GM21423 (cell line): ENCODE data around the gene RGCC.
A peak's percentile ranks its signal among the peaks of the same experiment; 100 is the strongest.

ENCODE experiments used
- ATAC-seq: cut with Tn5 transposase; IDR thresholded peaks from one replicate; pipeline ENCODE4 v1.9.1; 2021; ENCODE audit warnings: mild to moderate bottlenecking, moderate library complexity; ENCODE audit not compliant: unreplicated experiment

Gene RGCC

DNA sequence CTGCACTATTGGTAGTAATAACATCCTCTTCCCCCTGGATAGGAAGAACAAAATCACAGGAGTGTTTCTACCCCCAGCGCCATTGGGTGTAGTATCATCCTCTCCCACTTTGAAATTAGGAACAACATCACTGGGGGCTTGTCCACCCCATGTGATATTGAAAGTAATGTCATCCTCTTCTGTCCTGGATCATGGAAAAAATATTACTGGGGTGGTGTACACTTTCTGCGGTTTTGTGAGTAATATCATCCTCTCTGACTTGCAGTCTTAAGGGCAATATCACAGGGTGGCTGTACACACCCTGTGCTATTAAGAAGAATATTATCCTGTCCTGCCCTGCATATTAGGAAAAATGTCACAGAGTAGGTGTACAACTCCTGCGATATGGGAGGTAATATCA lies 4.9 kb upstream of the RGCC start:
- no peak for ATAC-seq

DNA sequence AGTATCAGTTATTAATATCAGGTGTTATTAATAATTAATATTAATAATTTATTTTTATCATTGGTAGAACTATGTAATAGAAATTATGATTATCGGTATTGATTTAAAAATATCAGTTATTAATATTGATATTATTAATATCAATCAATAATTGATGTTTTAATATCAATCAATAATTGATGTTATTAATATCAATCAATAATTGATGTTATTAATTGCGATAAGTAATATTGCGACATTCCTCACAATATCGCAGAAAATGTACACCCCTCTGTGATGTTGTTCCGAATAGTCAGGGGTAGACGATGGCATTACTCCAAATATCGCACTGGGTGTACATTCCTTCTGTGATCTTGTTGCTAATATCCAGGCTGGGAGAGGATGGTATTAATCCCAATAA lies 3.7 kb upstream of the RGCC start:
- no peak for ATAC-seq

DNA sequence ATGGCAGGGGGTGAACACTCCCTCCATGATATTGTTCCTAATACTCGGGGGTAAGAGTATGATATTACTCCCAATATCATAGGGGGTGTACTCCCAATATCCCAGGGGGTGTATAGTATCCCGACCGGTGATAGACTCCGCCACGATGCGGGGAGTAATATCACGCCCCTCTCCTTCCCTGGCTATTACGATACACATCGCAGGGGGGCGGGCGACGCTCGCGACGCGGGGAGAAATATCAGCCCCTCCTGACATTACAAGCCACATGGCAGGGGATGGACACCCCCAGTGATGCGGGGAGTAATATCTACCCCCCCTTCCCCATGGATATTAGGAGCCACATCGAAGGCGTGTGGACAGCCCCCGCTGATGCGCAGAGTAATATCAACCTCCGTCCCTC lies 3.2 kb upstream of the RGCC start:
- no peak for ATAC-seq

DNA sequence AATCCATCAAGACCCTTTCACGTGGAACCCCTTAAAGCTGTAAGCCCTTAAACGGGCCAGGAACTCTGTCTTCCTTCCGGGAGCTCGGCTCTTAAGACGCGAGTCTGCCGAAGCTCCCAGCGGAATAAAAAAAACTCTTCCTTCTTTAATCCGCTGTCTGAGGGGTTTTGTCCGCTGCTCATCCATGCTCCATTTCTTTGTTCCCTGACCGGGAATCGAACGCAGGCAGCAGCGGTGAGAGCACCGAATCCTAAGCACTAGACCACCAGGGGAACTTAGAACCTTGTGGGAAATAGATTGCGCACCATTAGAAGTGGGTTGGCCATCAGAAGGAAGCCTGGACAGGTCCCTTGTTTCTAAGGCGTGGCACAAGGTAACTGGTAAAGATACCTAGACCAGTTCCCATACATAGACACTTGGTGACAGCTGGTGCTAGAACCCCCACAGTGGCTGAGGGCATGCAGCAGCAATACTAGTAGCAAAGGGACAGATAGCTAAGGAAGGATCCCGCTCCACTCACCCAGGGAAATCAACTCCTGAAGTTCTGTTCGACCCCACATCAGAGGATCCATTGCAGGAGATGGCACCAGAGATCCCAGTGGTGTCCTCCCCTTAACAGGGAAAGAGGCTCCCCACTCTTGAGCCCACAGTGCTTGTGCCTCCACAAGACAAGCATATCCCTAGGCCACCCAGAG lies 1.5 kb upstream of the RGCC start:
- no peak for ATAC-seq

DNA sequence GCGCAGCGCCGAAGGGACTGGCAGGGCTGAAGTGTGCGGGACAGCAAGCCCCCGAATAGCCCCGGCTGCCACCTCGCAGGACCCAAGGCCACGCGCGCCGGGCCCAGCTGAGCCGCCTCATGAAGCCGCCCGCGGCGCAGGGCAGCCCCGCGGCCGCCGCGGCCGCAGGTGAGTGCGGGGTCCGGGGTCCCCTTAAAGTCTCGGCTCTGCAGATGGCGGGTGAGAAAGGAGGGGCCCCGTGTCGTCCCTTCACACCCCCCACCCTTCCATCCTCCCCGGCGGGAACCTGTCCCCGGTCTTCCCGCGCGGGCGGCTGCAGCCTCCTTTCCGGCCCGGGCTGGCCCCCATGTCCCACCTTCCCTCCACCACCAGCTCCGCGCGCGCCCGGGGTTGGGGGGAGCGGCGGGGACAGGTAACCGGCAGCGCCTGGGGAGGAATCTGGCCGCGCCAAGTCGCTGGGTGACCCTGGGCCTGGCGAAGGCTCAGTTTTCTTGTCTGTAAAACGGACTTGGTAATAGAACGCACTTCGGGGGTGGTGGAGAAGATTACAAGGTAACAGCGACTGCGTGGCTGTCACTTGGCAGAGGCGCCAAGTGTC lies 338 bp downstream of the RGCC start:
- ATAC-seq, result peak; percentile 21

DNA sequence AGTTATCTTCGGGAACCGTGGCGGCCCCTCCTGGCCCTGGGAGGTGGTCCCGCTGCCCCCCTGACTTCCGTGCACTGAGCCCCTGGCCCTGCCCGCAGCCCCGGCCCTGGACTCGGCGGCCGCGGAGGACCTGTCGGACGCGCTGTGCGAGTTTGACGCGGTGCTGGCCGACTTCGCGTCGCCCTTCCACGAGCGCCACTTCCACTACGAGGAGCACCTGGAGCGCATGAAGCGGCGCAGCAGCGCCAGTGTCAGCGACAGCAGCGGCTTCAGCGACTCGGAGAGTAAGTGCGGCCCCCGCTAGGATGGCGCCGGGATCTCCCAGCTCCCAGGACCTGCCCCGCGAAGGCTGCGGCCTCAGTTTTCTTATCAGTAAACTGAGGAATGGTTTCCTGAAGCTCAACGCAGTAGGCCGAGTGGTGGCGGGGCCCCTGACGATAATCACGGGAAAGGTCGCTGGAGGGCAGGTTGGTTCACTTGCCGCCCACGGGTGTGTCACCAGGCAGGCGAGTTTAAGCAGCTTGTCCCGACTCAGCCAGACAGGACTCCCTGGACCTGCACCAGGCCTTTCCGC lies 924 bp downstream of the RGCC start:
- peak; percentile 15 for ATAC-seq

DNA sequence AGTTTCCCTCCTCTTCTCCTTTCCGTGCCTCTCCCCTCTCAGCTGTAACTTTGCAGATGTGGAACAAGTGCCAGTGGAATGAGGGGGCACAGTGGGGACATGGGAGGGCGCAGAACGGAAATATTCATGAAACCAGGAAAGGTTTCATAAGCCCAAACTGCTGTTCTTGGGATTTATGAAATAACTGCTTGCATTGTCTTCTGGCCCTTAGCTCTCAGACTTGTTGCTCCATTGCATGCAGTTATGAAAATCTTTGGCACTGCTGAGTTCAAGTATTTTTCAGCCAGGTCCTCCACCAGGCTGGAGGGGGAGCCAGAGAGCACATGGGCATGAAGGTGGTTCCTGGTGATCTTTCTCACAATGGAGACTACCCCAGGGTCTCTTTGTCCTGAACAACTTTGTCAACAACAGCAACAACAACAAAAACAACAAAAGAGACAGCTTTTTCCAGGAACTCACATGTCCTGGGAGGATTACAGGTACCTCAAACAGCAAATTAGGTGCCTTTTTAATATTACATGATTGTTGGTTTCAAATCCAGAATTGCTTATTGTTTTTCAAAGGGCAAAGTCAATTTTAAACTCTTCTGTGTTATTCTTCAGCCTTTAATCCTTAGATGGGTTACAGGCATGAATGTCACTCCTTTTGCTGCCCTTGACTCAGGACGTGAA lies 1.5 kb downstream of the RGCC start:
- ATAC-seq, result no peak

DNA sequence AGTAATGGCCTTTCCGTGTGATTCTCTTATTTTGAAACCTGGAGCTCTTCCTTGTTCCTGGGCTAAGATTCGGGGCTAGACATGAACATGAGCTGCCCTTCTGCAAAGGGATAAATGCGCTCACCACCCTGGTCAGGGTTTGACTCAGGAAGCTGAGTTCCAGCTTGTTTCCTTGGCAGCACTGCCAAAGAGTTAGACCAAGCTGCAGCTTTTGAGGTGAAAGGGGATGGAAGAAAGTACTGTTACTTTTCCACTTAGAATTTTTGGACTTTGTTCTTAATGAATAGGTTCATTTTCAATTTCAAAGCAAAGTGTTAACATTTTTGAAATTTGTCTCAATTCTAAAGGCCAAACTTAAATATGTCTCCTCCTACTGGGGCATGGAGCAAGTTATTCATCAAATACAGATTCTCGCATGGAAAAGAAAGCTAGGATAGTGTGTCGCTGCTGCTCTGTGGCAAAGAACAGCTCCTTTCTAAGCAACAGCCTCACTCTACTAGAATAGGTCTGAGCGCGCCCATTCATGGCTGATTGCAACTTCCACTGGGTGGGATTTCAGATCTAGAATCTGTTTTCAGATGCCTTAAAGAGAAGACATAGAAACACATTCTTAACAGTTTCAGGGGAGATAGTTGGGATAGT lies 2.2 kb downstream of the RGCC start:
- ATAC-seq, result no peak

DNA sequence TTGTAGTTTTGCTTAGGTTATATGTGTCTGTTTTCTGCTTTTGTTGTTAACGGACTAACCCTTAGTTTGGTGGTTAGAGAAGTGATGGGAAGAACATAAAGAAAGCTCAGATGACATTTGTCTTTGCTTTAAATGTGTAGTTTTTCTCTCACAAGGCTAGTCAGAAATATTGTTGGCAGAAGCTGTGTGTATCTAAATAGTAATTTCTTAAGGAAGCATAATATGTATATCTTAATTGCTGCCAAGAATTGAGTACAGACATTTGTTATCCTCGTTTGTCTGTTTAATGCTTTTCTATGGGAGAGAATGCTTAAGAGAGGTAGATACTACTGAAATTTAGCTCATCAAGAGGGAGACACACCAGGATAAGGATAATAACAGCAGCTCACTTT lies 2.7 kb downstream of the RGCC start:
- ATAC-seq, result no peak

DNA sequence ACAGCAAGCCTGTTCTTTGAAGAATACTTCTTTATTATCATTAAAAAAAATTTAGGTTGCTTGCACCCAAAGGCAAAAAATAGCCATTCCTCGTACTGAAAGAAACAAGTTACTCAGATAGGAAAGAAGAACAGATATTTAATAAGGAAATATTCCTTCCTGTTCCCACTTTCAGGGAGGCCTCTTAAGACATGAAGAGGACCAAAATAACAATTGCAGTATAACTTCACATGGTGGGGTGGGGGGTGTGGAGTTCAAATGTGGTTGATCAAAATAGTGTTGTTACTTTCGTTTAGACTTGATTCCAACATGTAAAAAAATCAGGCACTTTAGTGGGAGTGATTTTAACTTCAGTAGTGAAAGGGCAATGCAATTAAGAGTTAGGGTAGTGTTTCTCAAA lies 3.6 kb downstream of the RGCC start:
- ATAC-seq, result no peak

DNA sequence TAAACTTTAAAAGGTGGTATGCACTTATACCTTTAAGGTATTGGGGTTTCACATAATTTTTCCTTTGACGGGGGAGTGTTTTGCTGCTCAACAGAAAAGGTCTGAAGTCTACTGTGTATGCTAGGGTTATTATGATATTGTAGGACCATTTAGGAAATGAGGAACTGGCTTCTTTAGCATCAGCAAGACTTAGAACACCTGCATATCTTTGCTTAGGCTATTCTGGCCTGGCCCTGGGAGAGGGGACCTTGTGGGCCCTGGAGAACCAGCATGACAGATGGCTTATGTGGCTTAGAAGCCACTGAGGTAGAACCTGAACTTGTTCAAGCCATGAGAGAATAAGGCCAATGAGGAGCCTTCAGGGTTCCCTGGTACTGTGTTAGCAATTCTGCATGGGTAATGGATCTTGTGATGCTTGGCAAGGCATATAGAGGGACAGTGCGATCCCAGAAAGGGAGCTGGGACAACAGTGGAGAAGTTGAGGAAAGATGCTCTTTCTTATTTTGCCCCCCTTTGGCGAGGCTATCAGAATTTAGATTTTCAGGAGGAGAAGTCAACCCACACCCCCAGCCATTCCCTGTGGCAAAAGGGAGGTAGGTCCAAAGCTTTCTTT lies 4.3 kb downstream of the RGCC start:
- no peak for ATAC-seq

DNA sequence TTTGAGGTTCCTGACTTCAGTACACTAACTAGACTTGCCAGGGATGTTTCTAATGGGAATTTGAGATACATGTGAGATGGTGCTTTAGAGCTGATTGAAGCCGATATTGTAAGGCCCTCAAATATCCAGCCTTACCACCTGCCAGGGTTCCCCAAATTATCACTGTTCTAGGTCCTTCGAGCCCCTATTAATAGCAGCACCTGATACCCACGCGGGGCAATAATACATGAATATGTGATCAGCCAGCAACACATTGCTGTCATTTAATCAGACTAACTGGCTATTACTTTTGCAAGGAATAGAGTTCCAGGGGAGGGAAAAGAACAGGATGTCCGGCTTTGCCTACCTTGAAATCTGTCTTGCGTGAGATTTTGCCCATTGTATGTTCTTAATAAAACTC lies 5.1 kb downstream of the RGCC start:
- ATAC-seq, result no peak

DNA sequence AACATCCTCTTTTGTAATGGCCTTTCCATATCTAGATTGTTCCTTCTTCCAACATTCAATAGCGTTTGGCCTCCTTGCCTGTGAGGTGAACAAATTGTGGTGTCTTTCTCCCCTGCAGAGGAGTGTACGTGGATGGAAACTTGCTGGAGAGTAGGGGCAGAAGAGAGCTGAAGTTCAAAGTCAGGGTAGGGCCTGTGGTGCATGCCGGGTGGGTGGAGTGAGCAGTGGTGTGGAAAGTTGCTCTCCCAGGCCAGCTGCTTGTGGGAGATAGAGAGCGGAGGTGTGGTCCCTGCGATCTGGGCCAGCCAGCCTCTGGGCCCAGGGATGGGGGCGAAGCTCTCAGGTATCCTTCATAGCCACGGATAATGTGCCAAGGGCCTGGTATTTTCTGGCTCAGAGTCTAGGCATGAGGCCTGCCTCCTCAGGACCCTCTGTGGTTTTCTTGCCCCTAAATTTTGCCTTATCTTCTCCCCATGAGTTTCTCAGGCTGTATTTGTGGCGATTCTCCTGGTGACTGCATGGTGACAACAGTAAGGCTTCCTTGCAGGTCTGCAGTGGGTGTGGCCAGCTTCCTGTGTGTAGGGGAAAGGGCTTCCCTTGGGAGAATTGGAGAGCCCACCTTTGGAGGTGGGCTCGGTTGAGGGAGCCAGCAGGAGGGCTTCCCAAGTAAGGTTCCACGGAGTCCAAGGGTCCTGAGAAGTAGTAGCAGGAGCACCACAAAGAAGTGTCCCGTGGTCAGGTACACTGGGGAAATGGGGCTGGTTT lies 6.7 kb downstream of the RGCC start:
- peak; percentile 32 for ATAC-seq

DNA sequence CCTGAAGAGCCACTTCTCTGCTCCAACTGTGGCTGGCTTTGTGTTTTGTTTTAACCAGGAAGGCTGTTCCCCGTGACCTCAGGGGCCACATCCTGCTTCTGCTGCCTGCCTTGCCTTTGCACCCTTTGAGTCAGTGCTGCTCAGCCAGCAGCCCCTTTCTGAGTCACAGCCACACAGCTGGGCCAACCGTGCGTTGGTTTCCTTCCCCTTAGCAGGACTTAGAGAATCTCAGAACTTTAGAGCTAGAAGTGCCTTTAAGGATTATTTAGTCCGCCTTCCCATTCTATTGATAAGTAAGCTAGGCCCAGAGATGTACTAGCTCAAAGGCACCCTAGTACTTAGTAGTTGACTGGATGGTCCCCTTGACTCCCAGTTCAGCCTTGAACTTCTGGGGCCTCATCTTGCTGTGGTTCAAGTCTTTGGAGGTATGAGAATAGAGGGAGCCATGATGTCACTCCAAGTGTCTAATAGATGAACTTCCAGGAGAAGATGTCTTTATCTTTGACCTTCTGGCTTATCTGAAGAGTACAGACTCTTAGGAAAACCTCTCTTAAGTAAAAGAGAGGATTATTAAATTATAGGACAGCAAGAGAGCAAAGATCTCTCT lies 8.0 kb downstream of the RGCC start:
- ATAC-seq, result peak; percentile 92

DNA sequence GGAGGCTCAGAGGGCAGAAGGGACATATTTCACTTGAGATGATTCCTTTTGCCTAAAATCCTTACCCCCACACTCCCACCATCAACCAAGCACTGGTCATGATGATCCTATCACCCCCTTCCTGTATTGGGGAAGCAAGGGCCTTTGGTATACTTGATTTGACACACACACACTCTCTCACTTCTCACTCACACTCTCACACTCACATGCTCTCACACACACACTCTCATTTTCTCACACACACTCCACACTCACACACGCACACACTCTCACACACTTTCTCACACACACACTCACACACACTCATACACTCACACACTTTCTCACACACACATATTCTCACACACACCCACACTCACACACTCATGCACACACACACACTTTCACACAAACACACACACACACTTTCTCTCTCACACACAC lies 8.6 kb downstream of the RGCC start:
- ATAC-seq, result no peak

DNA sequence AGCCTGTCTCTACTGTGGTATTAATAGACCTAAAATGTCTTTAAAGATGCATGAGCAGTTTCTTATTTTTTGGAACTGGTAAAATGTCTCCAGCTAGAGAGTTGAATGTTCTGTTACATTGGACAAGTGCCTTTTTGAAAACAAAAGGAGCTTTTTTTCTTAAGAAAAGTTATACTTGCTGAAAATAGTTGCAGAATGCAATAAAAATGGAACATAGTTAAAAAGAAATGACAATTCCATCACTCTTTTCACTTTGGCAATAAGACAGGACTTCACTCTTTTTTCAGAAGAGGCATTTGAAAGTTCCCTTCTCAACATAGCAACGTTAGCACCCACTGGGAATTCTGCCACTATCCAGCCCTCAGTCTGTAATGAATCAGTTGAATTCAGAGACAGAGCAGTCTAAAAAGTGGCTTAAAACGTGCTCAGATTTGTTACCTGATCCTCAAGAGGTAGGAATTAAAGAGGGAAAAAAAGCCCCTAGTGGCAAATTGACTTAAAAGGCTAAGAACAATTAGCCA lies 10.1 kb downstream of the RGCC start:
- no peak for ATAC-seq

DNA sequence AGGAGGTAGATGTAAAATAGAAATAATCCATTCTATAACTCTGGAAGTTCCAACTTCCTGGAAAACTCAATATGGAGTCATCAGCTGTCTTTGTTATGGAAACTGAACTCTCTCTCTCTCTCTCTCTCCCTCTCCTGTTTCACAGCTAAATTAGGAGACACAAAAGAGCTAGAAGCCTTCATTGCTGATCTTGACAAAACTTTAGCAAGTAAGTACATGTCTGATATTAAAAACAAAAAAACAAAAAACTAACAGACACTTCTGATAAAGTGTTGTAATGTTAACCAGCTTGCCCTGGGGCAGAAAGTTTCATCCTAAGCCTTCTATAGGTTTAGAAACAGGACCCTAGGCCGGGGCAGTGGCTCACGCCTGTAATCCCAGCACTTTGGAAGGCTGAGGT lies 11.3 kb downstream of the RGCC start:
- ATAC-seq, result no peak

DNA sequence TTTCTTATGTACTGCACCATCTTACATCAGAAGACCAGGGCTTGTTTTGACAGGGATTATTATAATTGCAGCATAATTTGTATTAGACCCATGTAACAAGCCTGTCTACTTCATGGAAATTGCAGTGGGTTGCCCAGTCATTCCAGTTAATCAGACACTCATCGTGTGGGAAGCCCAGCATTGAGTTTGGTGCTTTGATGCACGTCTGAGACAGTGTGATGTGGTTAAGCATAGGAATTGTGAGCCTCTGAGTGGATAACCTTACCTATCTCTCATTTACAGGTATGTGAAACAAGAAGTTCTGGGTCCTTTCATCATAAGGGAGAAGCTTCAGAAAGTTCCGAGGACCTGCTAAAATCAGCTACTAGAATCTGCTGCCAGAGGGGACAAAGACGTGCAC lies 12.8 kb downstream of the RGCC start:
- ATAC-seq, result no peak

DNA sequence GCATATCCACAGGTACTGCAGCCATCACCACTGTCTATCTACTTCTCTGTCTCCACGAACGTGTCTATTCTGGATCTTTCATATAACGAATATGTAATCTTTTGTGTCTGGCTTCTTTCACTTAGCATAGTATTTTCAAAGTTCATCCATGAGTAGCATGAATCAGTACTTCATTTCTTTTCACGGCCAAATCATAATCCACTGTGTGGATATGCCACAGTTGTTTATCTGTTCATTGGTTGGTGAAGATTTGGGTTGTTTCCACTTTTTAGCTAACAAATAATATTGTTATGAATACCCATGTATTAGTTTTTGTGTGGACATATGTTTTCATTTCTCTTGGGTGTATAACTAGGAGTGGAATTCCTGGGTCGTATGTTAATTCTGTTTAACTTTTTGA lies 14.4 kb downstream of the RGCC start:
- no peak for ATAC-seq

DNA sequence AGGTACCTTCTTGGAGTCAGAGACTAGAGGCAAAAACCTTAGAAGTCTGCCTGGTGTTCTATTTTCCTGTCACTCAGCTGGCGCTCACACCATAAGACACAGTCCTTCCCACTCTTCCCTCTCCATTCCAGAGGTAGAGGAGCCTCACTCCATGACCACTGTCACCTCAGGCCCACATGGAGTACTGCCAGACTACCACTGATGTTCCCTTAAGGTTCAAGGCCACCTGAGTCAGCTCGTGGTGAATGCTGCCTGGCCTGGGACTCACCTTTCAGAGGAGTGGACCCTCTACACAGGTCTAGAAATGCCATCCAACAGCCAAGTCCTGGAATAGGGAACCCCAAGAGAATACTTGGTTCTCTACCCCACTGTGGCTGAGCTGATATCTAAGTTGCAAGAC lies 29.9 kb downstream of the RGCC start:
- no peak for ATAC-seq
